ENCODE data around the gene SAMD10. TPM values are rescaled to one million over a fixed set of nuclear protein-coding genes. Genes with fewer than 3 reads are reported as not detected.

The SAMD10 gene
- total and polyA plus RNA-seq, 2 of the 8 experiments (the other 6 are each of a cell fraction or from before 2014, with no cell fraction given): 3.0 to 5.2 TPM

DNA sequence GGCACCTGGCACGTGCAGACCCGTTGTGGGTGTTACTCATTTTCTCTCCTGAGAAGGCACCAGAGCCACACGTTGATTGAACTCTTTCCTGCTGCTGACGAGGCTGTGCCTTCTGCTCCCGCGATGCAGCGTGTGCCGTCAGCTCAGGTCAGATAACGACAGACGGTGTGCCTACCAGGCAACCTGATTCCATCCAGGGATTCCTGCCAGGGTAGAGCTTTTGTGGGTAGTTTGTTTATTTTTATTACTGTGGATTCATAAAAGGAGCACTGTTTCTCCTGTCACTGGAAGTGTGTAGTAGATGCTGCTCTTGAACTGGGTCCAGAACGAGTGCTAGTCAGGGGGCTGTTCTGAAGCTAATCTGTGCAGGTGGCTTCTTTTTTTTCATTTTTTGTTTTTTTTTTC lies 22.2 kb upstream of the SAMD10 start:
- H2BK12ac ChIP-seq (ENCODE audit: low read depth, low read length): no peak overlapping the region
- no peaks in the 10 kb centered on the region for H3K27me3 ChIP-seq (replicated peaks in 1 of 4; ENCODE audit: control insufficient read depth in 3 of 4, extremely low read depth in 1 of 4, insufficient read depth in 3 of 4, low read length in 3 of 4)
- no peak for FAIRE-seq
- H3K36me3 ChIP-seq (ENCODE audit: control insufficient read depth in 2 of 4, insufficient read depth in 4 of 4, low read length in 3 of 4): peaks cover 17 to 60% (median 36%) of the 10 kb centered on the region in 4 experiments
- H2AFZ ChIP-seq (ENCODE audit: low read length): no peak overlapping the region
- ChIA-PET CTCF (ENCODE audit: partially characterized antibody) (interaction anchor here (0.7 kb wide), 1 partner anchor 15 kb away, joined by 5 read pairs; no protein-coding TSS in a partner anchor), POLR2A (ENCODE audit: partially characterized antibody) (interaction anchor here (1.4 kb wide), 1 partner anchor 9 kb away, joined by 5 read pairs; no protein-coding TSS in a partner anchor)
- H3K4me1 ChIP-seq (replicated peaks in 1 of 4; ENCODE audit: control insufficient read depth in 3 of 4, insufficient read depth in 4 of 4, low read length in 3 of 4): 0 out of 7 replicates have a peak, but pooled peaks cover 0 to 2% (median 0%) of the 10 kb centered on the region in 4 experiments
- no peak for TF ChIP-seq POU5F1 (IDR thresholded peaks at IDR 0.05; ENCODE audit: low read depth, low read length)
- no peak for TF ChIP-seq JUN (IDR thresholded peaks at IDR 0.05; ENCODE audit: low read depth, low read length)
- TF ChIP-seq PHF8 (conservative IDR thresholded peaks at IDR 0.05; ENCODE audit: low read depth, low read length): no peak
- TF ChIP-seq HDAC6 (IDR thresholded peaks at IDR 0.05; ENCODE audit: low read depth, low read length): no peak
- no peak for TF ChIP-seq CREB1 (IDR thresholded peaks at IDR 0.05)
- TF ChIP-seq, protein P1, sequence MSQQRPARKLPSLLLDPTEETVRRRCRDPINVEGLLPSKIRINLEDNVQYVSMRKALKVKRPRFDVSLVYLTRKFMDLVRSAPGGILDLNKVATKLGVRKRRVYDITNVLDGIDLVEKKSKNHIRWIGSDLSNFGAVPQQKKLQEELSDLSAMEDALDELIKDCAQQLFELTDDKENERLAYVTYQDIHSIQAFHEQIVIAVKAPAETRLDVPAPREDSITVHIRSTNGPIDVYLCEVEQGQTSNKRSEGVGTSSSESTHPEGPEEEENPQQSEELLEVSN (IDR thresholded peaks at IDR 0.05): no peak
- TF ChIP-seq RAD21 (IDR thresholded peaks at IDR 0.05 in 1 of 2, conservative IDR thresholded peaks at IDR 0.05 in 1 of 2; ENCODE audit: low read depth in 2 of 2, low read length in 2 of 2): no peak
- no peak for TF ChIP-seq FOSL1 (IDR thresholded peaks at IDR 0.05; ENCODE audit: insufficient read depth, low read depth, low read length)
- TF ChIP-seq CEBPB (IDR thresholded peaks at IDR 0.05; ENCODE audit: low read depth, low read length): no peak
- TF ChIP-seq ASH2L (IDR thresholded peaks at IDR 0.05; ENCODE audit: low read length): no peak
- TF ChIP-seq BRCA1 (IDR thresholded peaks at IDR 0.05; ENCODE audit: low read depth, low read length): no peak
- no peak overlapping the region for H3K4me3 ChIP-seq (ENCODE audit: extremely low read depth in 1 of 4, insufficient read depth in 2 of 4, low read depth in 3 of 4, low read length in 4 of 4)
- H3K9ac ChIP-seq (replicated peaks in 1 of 4; ENCODE audit: extremely low read depth in 1 of 4, low read depth in 3 of 4, low read length in 3 of 4): no peak overlapping the region
- H3K56ac ChIP-seq (replicated peaks; ENCODE audit: insufficient read length, low read depth, low read length): no peak overlapping the region
- H4K5ac ChIP-seq (ENCODE audit: insufficient read length, low read depth, low read length): no peak overlapping the region
- no peak for DNase-seq (ENCODE audit: low read depth in 1 of 2, low spot score in 2 of 2)
- peaks cover 0 to under 1% of the 10 kb centered on the region in 2 experiments; a peak in 1 of 4 replicates for H3K79me2 ChIP-seq (ENCODE audit: control insufficient read depth in 1 of 2, insufficient read depth in 2 of 2, low read length in 2 of 2)
- H2AK5ac ChIP-seq (ENCODE audit: low read depth, low read length): no peak overlapping the region
- H4K8ac ChIP-seq (ENCODE audit: extremely low read depth, insufficient read depth, low read length): no peak overlapping the region
- no peak overlapping the region for H4K91ac ChIP-seq (replicated peaks; ENCODE audit: insufficient read length, low read length)
- no peak overlapping the region for H3K14ac ChIP-seq (ENCODE audit: insufficient read length)
- H3K23ac ChIP-seq (ENCODE audit: insufficient read length): no peak overlapping the region
- H3K79me1 ChIP-seq (ENCODE audit: low read depth, low read length): peaks cover 7% of the 10 kb centered on the region
- no peak overlapping the region for H2BK15ac ChIP-seq (ENCODE audit: low read length)
- H2BK120ac ChIP-seq (replicated peaks; ENCODE audit: low read depth, low read length): no peak overlapping the region
- H3K23me2 ChIP-seq (ENCODE audit: low read depth, low read length): no peaks in the 10 kb centered on the region
- H2BK5ac ChIP-seq (ENCODE audit: low read depth, low read length): no peak overlapping the region
- no peak overlapping the region for H3K4me2 ChIP-seq (ENCODE audit: insufficient read depth in 1 of 2, low read depth in 2 of 2, low read length in 2 of 2)
- no peak overlapping the region for H2BK20ac ChIP-seq (ENCODE audit: low read length)
- no peak overlapping the region for H3K18ac ChIP-seq (ENCODE audit: extremely low read depth, low read length)
- peaks cover 8 to 11% of the 10 kb centered on the region in 2 experiments for H4K20me1 ChIP-seq (replicated peaks in 1 of 2; ENCODE audit: control insufficient read depth in 1 of 2, insufficient read depth in 2 of 2, low read length in 2 of 2)
- no peak overlapping the region for H3K4ac ChIP-seq (replicated peaks; ENCODE audit: insufficient read length, low read depth, low read length)
- H3K9me3 ChIP-seq (ENCODE audit: insufficient read depth in 2 of 2, low read depth in 1 of 2, low read length in 1 of 2): no peaks in the 10 kb centered on the region
- WGBS, 2 experiments (ENCODE audit: extremely low coverage in 1 of 2, insufficient coverage in 1 of 2, insufficient read length in 1 of 2, insufficient replicate concordance in 2 of 2, low coverage in 1 of 2, low lambda C conversion rate in 2 of 2, missing lambda C conversion rate in 1 of 2): 95% methylated on average over 10 of the region's 11 CpGs; no CpG with 5 or more reads in 1 of the 2 experiments
- no peak overlapping the region for H3K27ac ChIP-seq (ENCODE audit: low read depth, low read length)

Data from H1 (cell line).